GM18505 (cell line): ENCODE results near the gene CEP78.
A peak's percentile ranks its signal among the peaks of the same experiment; 100 is the strongest.

Source experiments
- ATAC-seq: cut with Tn5 transposase; IDR thresholded peaks from one replicate; pipeline ENCODE4 v1.9.1; 2021; ENCODE audit not compliant: unreplicated experiment
- POLR2A ChIP-seq: IDR thresholded peaks from 4 replicates; pipeline ENCODE4 v1.6.1; 2011; ENCODE audit warnings: borderline replicate concordance; ENCODE audit not compliant: insufficient read depth, insufficient read length; ENCODE audit errors: extremely low read depth

The CEP78 gene

DNA sequence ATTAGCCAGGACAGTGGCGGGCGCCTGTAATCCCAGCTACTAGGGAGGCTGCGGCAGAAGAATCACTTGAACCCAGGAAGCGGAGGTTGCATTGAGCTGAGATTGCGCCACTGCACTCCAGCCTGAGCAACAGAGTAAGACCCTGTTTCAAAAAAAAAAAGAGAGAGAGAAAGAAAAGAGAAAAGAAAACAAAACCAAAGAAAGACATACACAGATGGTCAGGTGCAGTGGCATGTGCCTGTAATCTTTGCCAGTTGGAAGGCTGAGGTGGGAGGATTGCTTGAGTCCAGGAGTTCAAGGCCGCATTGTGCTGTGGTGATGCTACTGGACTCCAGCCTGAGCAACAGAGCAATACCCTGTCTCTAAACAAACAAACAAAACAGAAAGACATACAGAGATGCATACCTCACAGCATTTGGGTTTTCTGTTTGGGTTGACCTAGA is 51.1 kb downstream of the CEP78 start:
- TF ChIP-seq POLR2A, result no peak
- ATAC-seq, result no peak

DNA sequence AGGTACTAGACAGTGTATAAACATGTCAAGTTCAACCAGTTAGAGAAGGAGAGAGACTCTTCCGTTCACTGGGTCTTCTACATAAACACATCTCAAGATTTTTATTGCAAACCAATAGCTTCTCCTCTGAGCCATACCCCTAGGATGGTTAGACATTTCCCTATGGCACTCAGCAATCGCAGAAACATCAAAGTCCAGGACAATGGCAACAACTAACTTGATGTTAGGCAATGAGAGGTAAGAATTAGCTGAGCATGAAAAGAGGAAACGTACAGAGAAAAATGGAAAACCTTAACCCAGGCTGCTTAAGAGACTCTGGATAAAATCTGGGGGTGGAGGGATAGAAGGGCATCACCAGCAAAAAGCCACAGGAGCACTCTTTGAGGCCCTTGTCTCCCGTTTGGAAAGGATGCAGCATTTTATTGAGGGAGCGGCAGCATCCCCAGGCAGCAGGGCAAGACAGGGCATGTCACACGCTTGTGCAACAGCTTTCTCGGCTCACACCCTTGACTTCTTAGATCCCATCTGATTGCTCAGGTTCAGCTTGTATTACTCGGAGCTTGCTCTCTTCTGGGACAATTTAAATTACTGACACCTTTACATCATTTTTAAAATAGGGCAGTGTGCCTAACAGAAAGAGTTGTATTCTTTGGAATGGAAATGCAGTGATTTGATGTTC is 52.5 kb downstream of the CEP78 start:
- no peak for ATAC-seq
- no peak for TF ChIP-seq POLR2A

DNA sequence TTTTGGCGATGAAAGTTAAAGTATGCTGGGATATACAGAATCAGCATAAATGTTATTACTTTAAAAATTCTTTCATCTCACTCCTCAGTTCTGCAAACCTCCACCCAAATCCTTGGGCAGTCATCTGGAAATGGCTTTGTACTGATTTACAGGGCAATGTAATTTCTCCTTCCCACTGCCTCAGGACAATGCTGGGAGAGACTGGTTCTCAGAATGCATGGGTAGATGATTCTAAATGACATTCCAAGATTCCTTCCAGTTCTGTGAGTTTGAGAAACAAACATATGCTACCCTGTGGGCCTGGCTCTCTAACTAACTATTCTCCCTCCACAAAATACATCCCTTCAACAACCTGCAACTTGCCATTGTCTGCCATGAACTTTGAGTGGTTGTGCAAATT is 53.6 kb downstream of the CEP78 start:
- ATAC-seq, result no peak
- TF ChIP-seq POLR2A, result no peak

DNA sequence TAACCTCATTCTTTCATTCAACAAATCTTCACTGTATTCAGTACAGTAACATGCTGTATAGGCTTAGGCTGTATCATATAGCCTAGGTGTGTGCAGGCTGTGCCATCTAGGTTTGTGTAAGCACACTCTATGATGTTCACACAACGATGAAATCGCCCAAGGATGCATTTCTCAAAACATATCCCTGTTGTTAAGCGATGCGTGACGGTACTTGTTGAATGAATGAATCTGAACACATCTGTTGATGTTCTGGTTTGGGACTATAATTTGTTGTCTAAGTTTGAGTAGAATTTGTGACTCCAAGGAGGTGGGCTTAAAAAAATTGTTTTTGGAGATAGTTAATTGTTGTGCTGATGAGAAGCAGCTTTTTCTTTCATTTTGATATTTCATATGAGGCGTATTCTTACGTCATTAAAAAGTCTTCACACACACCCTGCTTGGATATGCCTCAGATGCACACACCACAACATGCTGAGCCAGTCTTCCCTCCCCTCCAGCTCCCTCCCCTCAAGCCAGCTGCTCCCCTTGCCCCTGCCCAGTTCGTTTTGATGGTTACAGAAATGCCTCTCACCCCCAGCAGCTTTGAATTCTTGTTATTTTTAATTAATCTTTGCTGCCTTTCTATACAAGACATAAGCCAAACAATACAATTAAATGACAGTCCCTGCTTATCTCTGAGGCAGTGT is 55.5 kb downstream of the CEP78 start:
- TF ChIP-seq POLR2A, result no peak
- no peak for ATAC-seq

DNA sequence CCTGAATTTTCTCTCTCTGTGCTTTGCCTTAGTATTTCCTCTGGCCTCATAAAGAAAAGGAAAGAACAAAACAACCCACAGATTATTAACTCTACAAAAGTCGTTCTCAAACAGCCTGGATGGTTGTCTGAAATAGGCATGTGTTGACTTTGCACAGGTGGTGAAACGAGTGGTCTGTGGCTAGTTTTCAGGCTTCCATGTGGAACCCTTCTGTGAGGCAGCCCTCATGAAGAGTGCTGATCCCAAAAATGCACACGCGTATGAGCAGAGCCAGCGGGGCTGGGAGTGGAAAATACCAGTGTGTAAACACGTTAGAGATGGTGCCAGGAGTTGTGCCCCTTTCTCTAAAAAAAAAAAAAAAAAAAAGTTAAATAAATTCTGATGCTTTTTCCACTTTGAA is 56.2 kb downstream of the CEP78 start:
- no peak for TF ChIP-seq POLR2A
- no peak for ATAC-seq

DNA sequence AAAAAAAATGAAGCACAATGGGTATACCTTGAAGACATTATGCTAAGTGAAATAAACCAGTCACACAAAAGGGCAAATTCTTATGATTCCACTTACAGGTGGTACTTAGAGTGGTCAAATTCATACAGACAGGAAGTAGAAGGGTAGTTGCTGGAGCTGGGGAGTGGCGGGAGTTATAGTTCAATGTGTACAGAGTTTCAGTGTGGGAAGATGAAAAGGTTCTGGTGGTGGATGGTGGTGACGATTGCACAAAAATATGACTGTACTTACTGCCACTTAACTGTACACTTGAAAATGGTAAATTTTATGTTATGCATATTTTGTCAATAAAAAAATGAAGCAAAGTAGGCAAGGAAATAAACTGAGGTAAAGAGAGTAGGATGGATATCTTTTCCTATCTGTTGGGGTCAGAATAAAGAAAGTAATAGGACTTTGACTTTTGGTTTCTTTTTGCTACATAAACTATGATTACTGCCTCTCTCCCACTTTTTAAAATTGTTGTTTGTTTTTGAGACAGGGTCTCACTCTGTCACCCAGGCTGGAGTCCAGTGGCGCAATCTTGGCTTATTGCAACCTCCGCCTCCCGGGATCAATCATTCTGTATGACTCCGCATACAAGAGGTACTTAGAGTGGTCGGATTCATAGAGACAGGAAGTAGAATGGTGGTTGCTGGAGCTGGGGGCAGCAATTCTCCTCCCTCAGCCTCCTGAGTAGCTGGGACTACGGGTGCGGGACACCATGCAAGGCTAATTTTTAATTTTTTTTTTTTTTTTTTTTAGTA is 57.0 kb downstream of the CEP78 start:
- no peak for ATAC-seq
- no peak for TF ChIP-seq POLR2A

DNA sequence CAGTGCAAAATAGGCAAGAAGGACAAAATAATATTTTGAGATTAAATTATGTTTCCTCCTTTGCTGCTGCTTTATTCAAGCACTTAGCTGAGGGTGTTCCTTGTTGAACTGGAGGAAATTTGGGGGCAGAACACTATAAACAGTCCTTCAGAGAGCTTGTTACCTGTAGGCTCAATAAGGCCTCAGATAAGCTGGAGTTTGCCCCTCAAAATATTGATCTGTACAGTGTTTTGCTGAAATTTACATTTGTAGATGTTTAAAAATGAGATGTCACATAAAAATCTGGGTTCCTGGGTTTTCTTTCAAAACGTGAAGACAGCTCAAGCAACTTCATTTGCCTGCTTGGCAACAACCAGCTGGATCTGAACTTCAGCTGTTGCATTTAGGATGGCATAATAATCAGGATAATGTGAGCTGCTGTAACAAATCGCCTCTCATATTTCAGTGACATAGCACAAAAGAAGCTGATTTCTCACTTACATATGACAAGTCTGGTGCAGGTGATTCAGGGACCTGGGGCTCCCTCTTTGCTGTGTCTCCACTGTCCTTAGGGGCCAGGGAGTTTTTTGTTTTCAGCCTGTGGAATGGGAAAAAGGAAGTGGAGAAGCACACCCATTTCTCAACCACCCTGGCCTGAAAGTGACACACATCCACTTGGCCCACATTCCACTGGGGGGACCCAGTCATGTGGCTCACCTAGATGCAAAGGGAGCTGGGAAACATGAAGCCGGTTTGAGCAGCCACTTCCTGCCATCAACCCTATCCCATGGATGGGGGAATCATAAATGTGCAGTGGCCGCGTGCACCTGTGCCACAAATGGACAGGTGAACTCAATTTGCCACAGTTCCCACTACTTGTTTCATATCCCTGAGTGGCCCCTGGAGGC is 58.7 kb downstream of the CEP78 start:
- ATAC-seq, result no peak
- no peak for TF ChIP-seq POLR2A

DNA sequence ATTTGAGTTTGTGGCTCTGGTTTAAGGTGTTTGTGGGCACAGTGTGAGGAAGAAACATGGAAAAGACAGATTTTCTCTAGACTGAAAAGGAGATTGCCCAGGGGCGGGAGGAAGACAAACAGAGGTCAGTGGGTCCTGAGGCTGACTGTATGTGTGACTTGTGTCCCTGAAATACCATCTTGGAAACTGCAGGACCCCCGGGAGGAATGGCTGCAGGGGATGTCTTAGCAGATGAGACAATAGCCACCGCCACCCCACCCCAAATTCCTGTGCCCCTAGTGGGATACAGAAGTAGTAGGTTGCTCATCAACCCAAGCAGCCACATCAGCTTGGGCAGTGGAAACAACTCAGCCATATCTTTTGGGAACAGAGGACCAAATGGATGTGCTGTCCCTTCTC is 59.3 kb downstream of the CEP78 start:
- ATAC-seq, result no peak

DNA sequence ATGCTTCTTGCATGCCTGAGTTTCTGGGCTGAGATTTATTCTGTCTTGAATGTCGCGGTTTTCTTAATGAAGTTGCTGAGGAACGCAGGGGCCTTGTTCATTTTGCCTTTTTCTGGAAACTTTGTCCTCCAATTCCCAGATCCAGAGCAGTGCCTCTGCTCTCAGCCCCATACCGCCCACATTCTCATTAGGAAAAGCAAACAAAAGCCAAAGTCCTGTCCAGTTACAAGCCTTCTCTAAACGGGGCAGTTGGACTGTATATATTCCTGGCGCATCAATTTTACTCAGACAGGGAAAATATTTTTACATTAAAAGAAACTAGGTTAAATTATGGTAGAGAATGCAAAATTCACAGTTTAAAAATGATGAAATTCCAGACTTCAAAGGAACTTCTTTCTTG is 59.9 kb downstream of the CEP78 start:
- ATAC-seq, result no peak
- no peak for TF ChIP-seq POLR2A

More for the DNA sequence above, 59.3 kb downstream of the CEP78 start:
- TF ChIP-seq POLR2A, result no peak

DNA sequence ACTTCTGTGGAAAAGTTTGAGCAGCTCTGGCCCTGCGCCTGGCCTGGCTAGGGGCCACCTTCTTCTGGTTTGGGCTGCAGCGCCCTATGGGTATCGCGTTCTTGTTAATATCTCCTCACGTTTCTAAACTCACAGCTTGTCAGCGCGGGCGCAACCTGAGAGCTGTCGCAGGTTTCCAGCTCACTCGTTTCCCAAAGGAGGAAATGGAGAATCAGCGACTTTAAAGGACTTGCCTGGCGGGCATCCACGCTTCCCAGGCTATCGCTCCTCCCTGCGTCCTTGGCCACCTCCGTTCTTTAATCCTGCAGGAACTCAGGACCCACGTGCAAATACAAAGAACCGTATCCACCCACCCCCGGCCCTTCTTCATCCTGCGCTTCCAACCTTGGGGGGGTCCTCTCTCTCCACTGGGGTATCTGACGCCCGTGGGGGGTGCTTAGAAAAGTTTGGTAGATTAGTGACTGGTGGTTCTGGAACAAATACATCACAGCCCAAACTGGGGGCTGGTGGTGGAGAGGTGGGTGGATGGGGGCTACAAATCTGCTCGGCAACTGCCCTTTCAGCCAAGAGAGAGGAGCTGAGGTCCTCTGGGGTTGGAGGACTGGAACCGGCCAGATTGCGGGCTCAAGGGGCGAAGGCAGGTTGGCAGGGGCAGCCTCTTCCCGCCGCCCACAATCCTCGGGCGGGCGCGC is 60.5 kb downstream of the CEP78 start:
- ATAC-seq, result no peak
- TF ChIP-seq POLR2A, result no peak

DNA sequence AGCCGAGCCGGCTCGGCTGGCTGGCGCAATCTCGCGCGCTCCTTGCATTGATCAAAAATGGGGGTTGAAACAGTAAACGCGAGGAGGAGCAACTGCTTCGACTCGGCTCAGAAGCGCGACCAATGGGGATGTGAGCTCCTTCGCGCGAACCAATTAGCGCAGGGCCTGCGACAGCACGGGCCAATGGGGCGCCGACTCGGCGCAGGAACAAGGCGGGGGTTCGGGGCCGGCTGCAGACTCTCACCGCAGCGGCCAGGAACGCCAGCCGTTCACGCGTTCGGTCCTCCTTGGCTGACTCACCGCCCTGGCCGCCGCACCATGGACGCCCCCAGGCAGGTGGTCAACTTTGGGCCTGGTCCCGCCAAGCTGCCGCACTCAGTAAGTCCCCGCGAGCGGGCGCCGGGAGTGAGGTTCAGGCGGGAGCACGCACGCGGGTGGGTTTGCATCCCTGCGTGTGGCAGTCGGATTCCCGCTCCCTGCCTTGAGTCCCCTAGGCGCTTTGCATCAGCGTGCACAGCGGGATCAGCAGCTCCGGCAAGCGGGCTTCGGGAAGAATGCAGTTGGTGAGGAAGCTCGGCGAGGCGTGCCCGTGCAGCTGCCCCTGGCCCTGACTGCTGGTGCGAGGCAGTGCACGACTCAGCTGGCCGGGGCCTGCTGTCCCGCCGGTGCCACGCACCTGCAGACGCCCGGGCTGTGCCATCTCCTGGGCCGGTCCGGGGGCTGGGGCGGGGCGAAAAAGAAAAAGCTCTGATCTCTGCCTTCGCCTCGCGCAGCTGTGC is 61.2 kb downstream of the CEP78 start, which contains the start of gene PSAT1:
Gene PSAT1, plus strand, starts transcription at position 233 of the 779 bp plus-strand sequence. Its CDS starts 86 bp downstream, at position 319.
- ATAC-seq, result peak; percentile 97
- TF ChIP-seq POLR2A, result peak; percentile 76

DNA sequence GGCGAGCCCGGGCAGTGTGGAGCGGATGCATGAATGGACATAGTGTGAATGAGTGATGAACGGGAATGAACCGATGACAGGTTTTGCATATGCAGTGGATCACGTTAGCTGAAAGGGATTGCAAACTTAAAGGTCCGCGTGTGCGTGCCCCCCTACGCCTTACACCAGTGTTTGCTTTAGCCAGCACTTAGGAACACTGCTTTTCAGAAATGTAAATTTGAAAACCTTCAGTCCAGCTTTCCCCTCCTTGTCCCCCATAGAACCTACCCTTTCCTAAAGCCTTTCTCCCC is 61.7 kb downstream of the CEP78 start:
- no peak for ATAC-seq
- no peak for TF ChIP-seq POLR2A
